Progenitor cell of endocrine pancreas (in vitro differentiated cells): ENCODE data around the gene CSNK1A1. TPM values are rescaled to one million over a fixed set of nuclear protein-coding genes. Genes with fewer than 3 reads are reported as not detected.
A peak's percentile ranks its signal among the peaks of the same experiment; 100 is the strongest.

ENCODE experiments used
- DNase-seq: peaks from one replicate; pipeline ENCODE4 v3.0.0; 2021; ENCODE audit warnings: low spot score; ENCODE audit not compliant: unreplicated experiment
- H3K27ac Mint-ChIP-seq: 2 replicates; pipeline ENCODE4 v1.8.0; 2021; ENCODE audit warnings: mild to moderate bottlenecking, moderate library complexity, mixed read lengths
- H3K27me3 Mint-ChIP-seq: 2 replicates; pipeline ENCODE4 v1.8.0; 2021; ENCODE audit warnings: mixed read lengths
- H3K36me3 Mint-ChIP-seq: 2 replicates; pipeline ENCODE4 v1.8.0; 2022; ENCODE audit warnings: mixed read lengths; ENCODE audit not compliant: insufficient read depth
- H3K4me1 Mint-ChIP-seq: 2 replicates; pipeline ENCODE4 v1.8.0; 2021; ENCODE audit warnings: low read depth, mixed read lengths
- H3K4me3 Mint-ChIP-seq: 2 replicates; pipeline ENCODE4 v1.8.0; 2021; ENCODE audit warnings: low read depth, mild to moderate bottlenecking, moderate library complexity, mixed read lengths
- H3K9me3 Mint-ChIP-seq: 2 replicates; pipeline ENCODE4 v1.8.0; 2021; ENCODE audit warnings: low read depth, mixed read lengths
- total RNA-seq: library from RNA; stranded (reverse); gene quantifications from 2 replicates; pipeline ENCODE4 v1.2.1, GENCODE V29; 2021
- TF ChIP-seq, protein P1 (sequence below): fragments of 200-600 bp; sonication (generic); IDR thresholded peaks from one replicate; pipeline ENCODE4 v1.5.0; 2021; ENCODE audit warnings: antibody characterized with exemption, mild to moderate bottlenecking; ENCODE audit not compliant: unreplicated experiment

CSNK1A1 gene
- total RNA-seq, 1 donor from 2014 or later: 213 TPM

DNA sequence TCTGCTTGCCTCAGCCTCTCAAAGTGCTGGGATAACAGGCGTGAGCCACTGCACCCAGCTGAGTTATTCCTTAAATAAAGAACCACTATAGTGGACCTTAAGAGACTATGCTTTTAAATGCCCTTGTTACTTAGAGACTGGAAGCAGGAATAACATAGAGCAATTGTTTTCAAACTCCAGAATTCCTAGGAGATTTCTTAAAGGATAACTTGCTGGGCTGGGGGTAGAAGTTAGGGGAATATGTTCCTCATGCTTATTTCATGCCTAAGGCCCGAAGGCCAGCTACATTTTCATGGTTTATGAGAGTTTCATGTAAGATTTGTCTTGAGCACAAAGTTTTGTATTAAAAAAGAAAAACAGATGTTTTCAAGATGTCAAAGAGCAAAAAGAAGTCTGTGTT lies 48.2 kb downstream of the CSNK1A1 start:
- Mint-ChIP-seq H3K4me1 (no peaks in the 10 kb centered on the region), H3K27me3 (no peaks in the 10 kb centered on the region), H3K27ac (no peak overlapping the region), H3K9me3 (no peaks in the 10 kb centered on the region), H3K36me3 (peaks cover 21% of the 10 kb centered on the region), H3K4me3 (no peak overlapping the region)
- DNase-seq: no peak
- TF ChIP-seq, protein P1, sequence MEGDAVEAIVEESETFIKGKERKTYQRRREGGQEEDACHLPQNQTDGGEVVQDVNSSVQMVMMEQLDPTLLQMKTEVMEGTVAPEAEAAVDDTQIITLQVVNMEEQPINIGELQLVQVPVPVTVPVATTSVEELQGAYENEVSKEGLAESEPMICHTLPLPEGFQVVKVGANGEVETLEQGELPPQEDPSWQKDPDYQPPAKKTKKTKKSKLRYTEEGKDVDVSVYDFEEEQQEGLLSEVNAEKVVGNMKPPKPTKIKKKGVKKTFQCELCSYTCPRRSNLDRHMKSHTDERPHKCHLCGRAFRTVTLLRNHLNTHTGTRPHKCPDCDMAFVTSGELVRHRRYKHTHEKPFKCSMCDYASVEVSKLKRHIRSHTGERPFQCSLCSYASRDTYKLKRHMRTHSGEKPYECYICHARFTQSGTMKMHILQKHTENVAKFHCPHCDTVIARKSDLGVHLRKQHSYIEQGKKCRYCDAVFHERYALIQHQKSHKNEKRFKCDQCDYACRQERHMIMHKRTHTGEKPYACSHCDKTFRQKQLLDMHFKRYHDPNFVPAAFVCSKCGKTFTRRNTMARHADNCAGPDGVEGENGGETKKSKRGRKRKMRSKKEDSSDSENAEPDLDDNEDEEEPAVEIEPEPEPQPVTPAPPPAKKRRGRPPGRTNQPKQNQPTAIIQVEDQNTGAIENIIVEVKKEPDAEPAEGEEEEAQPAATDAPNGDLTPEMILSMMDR: no peak

DNA sequence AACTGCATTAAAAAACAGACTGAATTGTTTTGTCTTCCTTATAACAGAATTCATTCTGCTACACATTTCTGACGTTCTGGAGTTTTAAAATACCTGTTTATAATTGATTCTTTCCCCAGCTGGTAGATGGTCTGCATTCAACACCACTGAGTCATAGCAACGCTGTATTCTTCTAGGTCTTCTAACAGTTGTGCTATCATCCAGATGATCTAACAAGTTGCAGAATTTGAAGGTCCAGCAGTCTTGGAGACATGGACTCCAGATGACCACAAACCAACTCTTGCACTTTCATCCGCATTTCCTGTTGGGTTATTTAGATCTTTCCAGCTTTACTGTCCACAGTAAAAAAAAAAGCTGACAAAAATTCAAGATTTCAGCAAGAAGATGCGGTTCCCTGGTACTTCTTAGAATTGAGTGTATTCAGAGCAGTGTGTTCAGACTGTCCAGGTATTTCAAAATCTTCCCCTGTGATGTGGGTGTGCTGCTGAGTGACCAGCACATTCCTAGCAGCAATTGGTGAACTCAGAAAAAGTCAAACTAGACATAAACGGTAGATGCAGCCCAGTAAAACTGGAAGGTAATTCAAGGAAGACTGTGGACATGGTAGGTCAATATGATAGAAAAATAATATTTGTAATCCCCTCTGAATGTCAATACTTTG lies 50.2 kb downstream of the CSNK1A1 start:
- no peaks in the 10 kb centered on the region for H3K27me3 Mint-ChIP-seq
- H3K27ac Mint-ChIP-seq: no peak overlapping the region
- peaks cover 15% of the 10 kb centered on the region for H3K36me3 Mint-ChIP-seq
- no peak overlapping the region for H3K4me3 Mint-ChIP-seq
- TF ChIP-seq, protein P1: no peak
- no peaks in the 10 kb centered on the region for H3K4me1 Mint-ChIP-seq
- DNase-seq: no peak
- H3K9me3 Mint-ChIP-seq: no peaks in the 10 kb centered on the region

DNA sequence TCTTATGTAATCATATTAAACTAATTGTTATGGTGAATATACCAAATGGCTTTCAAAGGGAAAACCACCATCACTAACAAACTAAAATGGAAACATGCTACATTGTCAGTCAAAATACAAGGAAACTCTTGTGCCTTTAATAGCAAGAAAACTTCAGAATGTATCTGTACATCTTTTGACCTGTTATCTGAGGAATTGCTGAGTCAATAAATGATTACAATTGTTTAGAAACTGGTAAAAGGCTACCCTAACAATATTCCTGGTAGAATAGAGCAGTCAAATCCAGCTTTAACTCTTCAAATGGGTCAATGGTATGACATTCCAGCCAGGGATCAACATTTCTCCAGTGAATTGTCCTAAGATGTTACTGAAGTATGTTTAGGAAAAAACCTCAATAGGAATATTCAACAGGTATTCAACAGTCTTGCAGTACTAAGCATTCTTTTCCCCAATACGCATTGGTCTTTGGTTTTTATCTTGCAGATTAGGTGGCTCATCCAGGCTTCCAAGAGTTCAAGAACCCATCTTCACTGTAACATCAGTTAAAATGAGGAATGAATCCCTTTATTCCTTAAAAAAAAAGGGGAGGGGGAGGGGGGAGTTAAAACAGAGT lies 52.4 kb downstream of the CSNK1A1 start:
- H3K4me3 Mint-ChIP-seq: no peak overlapping the region
- no peaks in the 10 kb centered on the region for H3K27me3 Mint-ChIP-seq
- H3K27ac Mint-ChIP-seq: no peak overlapping the region
- peaks cover 18% of the 10 kb centered on the region for H3K36me3 Mint-ChIP-seq
- no peak for DNase-seq
- H3K4me1 Mint-ChIP-seq: no peaks in the 10 kb centered on the region
- TF ChIP-seq, protein P1: no peak
- no peaks in the 10 kb centered on the region for H3K9me3 Mint-ChIP-seq

DNA sequence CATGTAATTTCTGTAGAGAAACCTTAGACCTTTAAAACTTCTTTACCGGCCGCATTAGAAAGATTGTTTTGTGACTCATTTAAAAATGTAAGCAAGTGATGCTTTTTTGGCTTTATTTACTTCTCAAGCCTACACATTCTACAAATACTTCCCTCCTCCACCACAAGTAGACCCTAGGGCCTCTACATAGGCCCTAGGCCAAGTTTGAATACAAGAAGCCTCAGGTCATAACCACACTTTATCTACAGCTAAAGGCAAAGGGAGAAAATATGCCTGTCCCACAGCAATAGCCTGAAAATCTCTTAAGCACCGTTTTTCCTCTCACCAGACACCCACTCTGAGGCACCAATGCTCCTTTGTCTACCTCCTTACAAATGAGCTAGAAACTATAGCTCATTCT lies 53.9 kb downstream of the CSNK1A1 start:
- no peak for DNase-seq
- H3K4me3 Mint-ChIP-seq: no peak overlapping the region
- H3K27ac Mint-ChIP-seq: peak overlapping the region; percentile 3
- peaks cover 4% of the 10 kb centered on the region for H3K4me1 Mint-ChIP-seq
- TF ChIP-seq, protein P1: no peak
- H3K27me3 Mint-ChIP-seq: no peaks in the 10 kb centered on the region
- no peaks in the 10 kb centered on the region for H3K9me3 Mint-ChIP-seq
- H3K36me3 Mint-ChIP-seq: peaks cover 19% of the 10 kb centered on the region

DNA sequence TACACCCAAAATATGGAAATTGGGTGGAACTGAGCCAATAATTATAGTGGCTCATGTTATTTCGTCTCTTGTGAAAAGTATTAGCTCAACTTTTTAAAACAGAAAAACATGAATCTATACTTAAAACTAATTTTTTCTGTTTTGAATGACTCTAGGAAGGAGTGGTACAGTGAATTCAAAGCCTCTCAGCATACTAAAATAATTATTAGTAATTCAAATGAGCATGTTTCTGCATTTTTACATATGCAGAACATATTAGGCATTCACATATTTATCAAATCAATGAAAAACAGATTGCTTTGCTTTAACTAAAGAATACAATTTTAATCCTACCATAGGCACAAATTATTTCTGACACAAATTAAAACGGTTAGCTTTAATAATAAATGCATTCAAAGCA lies 54.3 kb downstream of the CSNK1A1 start:
- no peak overlapping the region for H3K4me3 Mint-ChIP-seq
- H3K27ac Mint-ChIP-seq: no peak overlapping the region
- no peaks in the 10 kb centered on the region for H3K9me3 Mint-ChIP-seq
- peaks cover 19% of the 10 kb centered on the region for H3K36me3 Mint-ChIP-seq
- H3K27me3 Mint-ChIP-seq: no peaks in the 10 kb centered on the region
- peaks cover 4% of the 10 kb centered on the region for H3K4me1 Mint-ChIP-seq
- no peak for DNase-seq
- TF ChIP-seq, protein P1: no peak
